Stimulated activated CD8-positive, alpha-beta memory T cell treated with anti-CD3 and anti-CD28 coated beads, Interleukin-15, amount 100 ng/mL, for 1 hour (primary cell): ENCODE results near the gene RCCD1.

Source experiments
- DNase-seq: peaks from one replicate; pipeline ENCODE4 v3.0.0-alpha.2; 2020; ENCODE audit warnings: low read depth

RCCD1 gene

GRCh38 chr15:90966262-90966661 is 11.6 kb downstream of the RCCD1 start:
- no peak for DNase-seq

GRCh38 chr15:90967206-90967605 is 12.5 kb downstream of the RCCD1 start:
- DNase-seq: no peak

- no peak for DNase-seq
These were observed 13.8 kb downstream of the RCCD1 start for GRCh38 chr15:90968434-90968833.

GRCh38 chr15:90970274-90970673 is 15.6 kb downstream of the RCCD1 start:
- DNase-seq: no peak

GRCh38 chr15:90972133-90972532 is 17.4 kb downstream of the RCCD1 start:
- DNase-seq: no peak

- DNase-seq: no peak
These were observed 19.5 kb downstream of the RCCD1 start for GRCh38 chr15:90974216-90974615.

- DNase-seq: no peak
These were observed 24.9 kb downstream of the RCCD1 start for GRCh38 chr15:90979582-90979981.

GRCh38 chr15:90981681-90982080 is 27.0 kb downstream of the RCCD1 start:
- DNase-seq: no peak

GRCh38 chr15:90982135-90982534 is 27.5 kb downstream of the RCCD1 start:
- DNase-seq: no peak

GRCh38 chr15:90986790-90987507 is 32.3 kb downstream of the RCCD1 start:
- no peak for DNase-seq

- DNase-seq: no peak
These were observed 33.0 kb downstream of the RCCD1 start for GRCh38 chr15:90987561-90988141.

GRCh38 chr15:90988296-90988695 is 33.6 kb downstream of the RCCD1 start:
- no peak for DNase-seq

GRCh38 chr15:90989040-90989768 is 34.5 kb downstream of the RCCD1 start:
- no peak for DNase-seq

GRCh38 chr15:90990446-90990845 is 35.8 kb downstream of the RCCD1 start:
- DNase-seq: no peak

- DNase-seq: no peak
These were observed 37.1 kb downstream of the RCCD1 start for GRCh38 chr15:90991587-90992285.

GRCh38 chr15:90994059-90994416 is 39.4 kb downstream of the RCCD1 start:
- no peak for DNase-seq

- peak; percentile 95 for DNase-seq
These were observed 40.0 kb downstream of the RCCD1 start, which contains the start of gene PRC1 for GRCh38 chr15:90994417-90995311. TSS of gene PRC1 (minus strand) at chr15:90994535. CDS start at chr15:90994417, 118 bp downstream.

- no peak for DNase-seq
These were observed 44.1 kb downstream of the RCCD1 start for GRCh38 chr15:90998737-90999136.

GRCh38 chr15:91001209-91001608 is 46.5 kb downstream of the RCCD1 start:
- DNase-seq: no peak

- no peak for DNase-seq
These were observed 52.6 kb downstream of the RCCD1 start for GRCh38 chr15:91007266-91007665.
